Activated CD8-positive, alpha-beta memory T cell treated with anti-CD3 and anti-CD28 coated beads, Interleukin-2, amount 50 U/mL, for 4 hours (primary cell): ENCODE results near the gene WNK3.
A peak's percentile ranks its signal among the peaks of the same experiment; 100 is the strongest.
"Not testable (repeated sequence)": the region's sequence is repeated elsewhere in the genome, so short reads cannot be mapped to it uniquely, and the experiment has no call there.

Experiments
- DNase-seq: peaks from one replicate; pipeline ENCODE4 v3.0.0-alpha.2; 2020

Gene WNK3

GRCh38 chrX:54357414-54358377 lies at the start of gene WNK3:
Gene WNK3, minus strand, starts transcription at chrX:54358046.
- peak; percentile 32 for DNase-seq

DNA sequence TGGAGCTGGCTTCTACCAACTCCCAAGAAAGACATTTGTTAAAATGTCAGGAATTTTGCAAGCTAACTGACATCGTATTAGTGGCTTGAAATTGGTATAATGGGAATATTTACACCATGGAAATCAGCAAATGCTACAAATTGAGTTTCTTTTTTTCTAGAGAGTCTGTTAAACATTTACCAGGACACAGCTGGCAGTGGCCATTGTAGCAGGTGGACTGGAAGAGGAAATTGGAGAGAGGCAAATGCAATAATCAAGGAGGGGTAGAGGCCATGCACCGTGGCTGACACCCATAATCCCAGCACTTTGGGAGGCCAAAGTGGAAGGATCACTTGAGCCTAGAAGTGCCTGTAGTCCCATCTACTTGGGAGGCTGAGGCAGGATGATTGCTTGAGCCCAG lies 49.4 kb upstream of the WNK3 start:
- DNase-seq: no peak

DNA sequence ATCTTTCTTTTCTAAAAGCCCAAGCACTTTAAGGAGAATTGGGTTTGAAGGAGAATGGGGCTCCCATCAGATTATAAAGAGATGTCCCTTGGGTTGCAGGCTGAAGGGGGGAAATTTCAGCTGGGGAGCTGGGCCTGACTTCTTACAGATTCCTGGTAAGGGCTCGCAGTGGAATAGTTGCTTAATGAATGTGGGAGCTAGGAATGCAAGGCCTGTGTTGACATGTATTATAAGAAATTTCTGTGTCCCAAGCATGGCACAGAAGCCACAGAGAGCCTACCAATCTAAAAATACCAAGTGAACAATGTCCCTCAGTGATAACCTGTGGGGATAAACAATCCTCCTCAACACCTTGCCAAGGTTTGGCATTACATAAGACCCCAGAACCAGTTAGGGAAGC lies 39.3 kb upstream of the WNK3 start:
- no peak for DNase-seq

- DNase-seq: no peak
Observed at GRCh38 chrX:54386314-54386713, 28.5 kb upstream of the WNK3 start.

DNA sequence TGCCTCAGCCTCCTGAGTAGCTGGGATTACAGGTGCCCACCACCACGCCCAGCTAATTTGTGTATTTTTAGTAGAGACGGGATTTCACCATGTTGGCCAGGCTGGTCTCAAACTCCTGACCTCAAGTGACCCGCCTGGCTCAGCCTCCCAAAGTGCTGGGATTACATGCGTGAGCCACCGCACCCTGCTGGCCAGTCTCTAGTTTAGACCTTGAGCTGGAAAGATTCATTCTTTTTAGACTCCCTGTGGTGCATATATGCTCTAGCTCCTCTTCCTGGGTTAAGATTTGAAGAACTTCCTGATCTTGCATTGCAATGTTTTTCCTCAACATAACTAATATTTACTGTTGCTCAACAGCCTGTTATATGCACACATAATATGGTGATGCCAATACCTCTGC lies 26.8 kb upstream of the WNK3 start:
- not testable (repeated sequence) for DNase-seq

DNA sequence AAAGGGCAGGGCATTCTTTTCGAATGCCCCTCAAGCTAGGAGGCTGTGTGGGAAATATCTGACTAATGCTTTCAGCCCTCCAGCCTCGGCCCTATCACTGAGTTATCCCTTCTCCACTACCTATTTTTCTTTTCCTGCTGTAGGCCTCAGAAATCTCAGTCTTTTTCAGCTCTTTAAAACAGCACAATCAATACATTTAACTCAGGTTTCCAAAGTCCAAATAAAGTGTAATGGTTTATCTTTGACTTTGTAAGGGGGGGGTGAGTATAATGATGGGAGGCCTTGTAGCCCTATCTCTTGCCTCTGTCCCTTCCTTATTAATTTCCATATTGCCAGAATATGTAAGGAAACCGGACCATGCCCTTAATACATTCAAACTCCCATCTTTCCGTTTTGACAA lies 1.6 kb upstream of the WNK3 start:
- no peak for DNase-seq

- peak; percentile 53 for DNase-seq
Observed at GRCh38 chrX:54358424-54359211, 772 bp upstream of the WNK3 start.

- DNase-seq: no peak
Observed at GRCh38 chrX:54352677-54353076, 5.2 kb downstream of the WNK3 start.

DNA sequence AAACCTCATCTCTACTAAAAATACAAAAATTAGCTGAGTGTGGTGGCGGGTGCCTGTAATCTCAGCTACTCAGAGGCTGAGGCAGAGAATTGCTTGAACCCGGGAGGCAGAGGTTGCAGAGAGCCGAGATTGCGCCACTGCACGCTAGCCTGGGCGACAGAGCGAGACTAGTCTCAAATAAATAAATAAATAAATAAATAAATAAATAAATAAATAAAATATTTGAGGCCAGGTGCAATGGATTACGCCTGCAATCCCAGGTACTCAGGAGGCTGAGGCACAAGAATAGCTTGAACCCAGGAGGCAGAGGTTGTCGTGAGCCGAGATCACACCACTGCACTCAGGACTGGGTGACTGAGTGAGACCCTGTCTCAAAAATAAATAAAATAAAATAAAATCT lies 20.5 kb downstream of the WNK3 start:
- DNase-seq: not testable (repeated sequence)

DNA sequence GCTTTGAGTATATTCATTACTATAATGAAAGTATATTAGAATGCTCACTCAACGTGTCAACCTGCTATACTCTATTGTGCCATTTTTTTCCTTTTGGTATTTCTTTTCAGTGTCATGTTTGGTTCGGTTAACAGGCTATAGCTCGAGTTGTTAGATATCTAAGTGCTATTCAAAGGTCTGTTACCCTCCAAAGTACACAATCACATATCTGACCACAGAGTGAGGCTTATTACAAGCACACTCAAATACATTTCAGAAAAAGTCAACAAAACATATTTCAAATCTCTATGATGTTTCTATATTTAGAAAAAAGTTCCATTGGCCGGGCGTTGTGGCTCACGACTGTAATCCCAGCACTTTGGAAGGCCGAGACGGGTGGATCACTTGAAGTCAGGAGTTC lies 32.8 kb downstream of the WNK3 start:
- no peak for DNase-seq

- no peak for DNase-seq
Observed at GRCh38 chrX:54320067-54320466, 37.8 kb downstream of the WNK3 start.

GRCh38 chrX:54306379-54306778 lies 51.5 kb downstream of the WNK3 start:
- DNase-seq: no peak

DNA sequence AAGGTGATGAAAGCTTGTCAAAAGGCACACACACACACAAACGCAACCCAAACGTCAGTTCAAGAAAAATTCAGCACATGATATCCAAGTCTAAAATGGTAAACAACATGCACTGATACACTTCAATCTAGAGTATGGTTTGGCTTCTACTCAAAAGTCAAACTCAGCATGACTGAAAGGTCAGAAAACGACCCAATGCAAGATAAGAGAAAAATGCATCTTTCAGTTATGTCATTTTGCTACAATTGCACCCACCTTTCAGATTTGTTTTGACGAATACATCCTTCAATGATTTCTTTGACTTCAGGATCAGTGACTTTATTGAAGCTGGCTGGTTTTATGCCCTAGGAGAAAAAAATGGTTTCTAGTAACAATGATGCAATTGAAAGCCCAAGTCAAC lies 56.3 kb downstream of the WNK3 start:
- no peak for DNase-seq

- no peak for DNase-seq
Observed at GRCh38 chrX:54294306-54294705, 63.5 kb downstream of the WNK3 start.

- no peak for DNase-seq
Observed at GRCh38 chrX:54292755-54293154, 65.1 kb downstream of the WNK3 start.

DNA sequence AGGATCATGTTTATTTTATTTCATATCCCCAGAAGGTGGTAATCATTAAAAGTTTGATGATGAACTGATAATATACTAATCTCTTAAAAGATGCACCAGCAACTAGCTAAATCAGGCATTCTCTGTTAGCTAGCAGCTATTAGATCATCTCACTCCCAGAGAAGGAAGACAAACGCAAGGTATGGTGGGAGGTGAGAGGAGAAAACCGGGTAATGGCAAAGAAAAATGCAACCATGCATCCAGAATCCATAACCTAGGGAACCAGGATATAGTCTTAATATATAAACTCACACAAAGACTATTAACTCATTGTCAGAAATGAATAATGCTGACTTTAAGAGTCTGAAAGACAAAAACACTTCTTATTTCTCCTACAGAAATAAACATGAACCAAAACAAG lies 66.1 kb downstream of the WNK3 start:
- no peak for DNase-seq

DNA sequence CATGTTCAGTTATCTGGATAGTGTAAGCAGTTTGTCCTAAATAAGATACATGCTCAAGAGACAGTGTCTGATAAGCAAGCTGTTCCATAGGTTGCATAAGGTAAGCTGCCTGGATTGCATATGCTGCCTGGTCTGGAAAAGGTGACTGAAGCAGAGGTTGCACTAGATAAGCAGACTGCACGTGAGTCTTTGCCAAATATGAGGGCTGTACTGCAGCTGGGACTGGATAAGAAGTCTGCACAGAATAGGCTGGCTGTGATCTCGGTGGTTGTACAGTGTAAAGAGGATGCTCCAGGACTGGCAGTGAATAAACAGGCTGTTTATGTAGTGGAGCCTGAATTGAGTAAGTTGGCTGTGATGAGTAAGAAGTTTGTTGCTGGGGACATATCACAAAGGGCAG lies 68.9 kb downstream of the WNK3 start:
- no peak for DNase-seq

GRCh38 chrX:54288277-54288676 lies 69.6 kb downstream of the WNK3 start:
- no peak for DNase-seq

GRCh38 chrX:54281676-54282075 lies 76.2 kb downstream of the WNK3 start:
- no peak for DNase-seq

GRCh38 chrX:54280466-54280865 lies 77.4 kb downstream of the WNK3 start:
- no peak for DNase-seq

- no peak for DNase-seq
Observed at GRCh38 chrX:54271664-54272063, 86.2 kb downstream of the WNK3 start.

- DNase-seq: no peak
Observed at GRCh38 chrX:54248309-54248708, 109.5 kb downstream of the WNK3 start.

DNA sequence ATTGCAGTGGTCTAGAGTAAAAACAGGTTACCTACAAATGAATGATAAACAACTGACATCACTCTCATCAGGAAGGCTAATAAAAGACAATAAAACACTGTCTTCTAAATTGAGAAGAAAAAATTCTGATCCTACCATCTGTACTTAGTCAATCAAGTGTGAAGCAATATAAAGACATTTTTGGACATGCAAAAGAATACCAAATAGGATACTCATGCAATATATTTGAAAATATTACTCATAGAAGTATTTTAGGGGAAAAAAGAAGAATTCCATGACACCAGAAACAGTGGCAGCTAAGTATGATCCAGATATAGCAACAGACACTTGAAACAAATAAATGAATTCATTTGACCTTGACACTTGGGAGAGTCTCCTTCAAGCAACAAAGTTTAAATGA lies 111.0 kb downstream of the WNK3 start:
- DNase-seq: no peak

DNA sequence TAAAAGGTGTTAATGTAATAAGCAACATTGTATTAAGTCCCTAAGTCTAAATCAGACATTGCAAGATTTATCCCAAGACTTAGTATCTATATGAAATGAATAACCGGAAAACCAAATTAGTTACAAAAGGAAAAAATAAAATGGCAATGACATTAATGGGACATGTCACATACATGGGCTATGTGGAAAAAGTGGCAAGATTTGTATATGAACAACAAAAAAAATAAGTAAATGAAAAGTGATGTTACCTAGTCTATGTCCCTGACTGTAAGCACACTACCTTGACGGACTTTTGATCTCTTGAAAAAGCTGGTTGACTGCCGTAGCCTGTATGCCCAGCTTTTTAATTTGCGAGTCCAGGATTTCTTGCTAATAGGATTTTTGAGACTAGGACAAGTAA lies 119.3 kb downstream of the WNK3 start:
- DNase-seq: no peak
